ENCODE results near the gene ERF.

ERF gene

DNA sequence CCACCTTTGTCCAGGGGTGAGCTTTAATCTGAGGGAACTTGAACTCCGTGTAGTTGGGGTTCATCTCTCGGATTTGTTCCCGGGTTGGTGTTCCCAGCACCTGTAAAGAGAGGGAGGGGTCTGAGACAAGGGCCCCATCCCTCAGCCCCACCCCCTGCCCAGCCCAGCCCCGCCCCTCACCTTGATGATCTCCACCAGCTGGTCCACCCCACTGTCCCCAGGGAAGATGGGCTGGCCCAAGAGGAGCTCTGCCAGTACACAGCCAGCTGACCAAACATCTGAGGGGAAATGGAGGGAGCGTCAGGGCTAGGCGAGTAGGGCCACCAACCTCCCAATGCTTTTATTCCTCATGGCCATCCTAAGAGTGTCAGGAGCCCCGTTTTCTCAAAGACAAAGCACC, 21.8 kb downstream of the ERF start:
- TF ChIP-seq TOX (CRISPR knock-in tag; IDR thresholded peaks at IDR 0.05; ENCODE audit: borderline replicate concordance), result no peak
- no peak for TF ChIP-seq ARNTL (CRISPR knock-in tag; IDR thresholded peaks at IDR 0.05; ENCODE audit: borderline replicate concordance, low read depth)
- no peak for TF ChIP-seq PPARA (CRISPR knock-in tag; IDR thresholded peaks at IDR 0.05; ENCODE audit: borderline replicate concordance)
- TF ChIP-seq RARB (CRISPR knock-in tag; IDR thresholded peaks at IDR 0.05), result no peak
- TF ChIP-seq ZC3H10 (CRISPR knock-in tag; IDR thresholded peaks at IDR 0.05), result no peak
- TF ChIP-seq OSR1 (CRISPR knock-in tag; IDR thresholded peaks at IDR 0.05), result no peak
- no peak for TF ChIP-seq ESRRG (CRISPR knock-in tag; IDR thresholded peaks at IDR 0.05)
- no peak for TF ChIP-seq CREB5 (CRISPR knock-in tag; IDR thresholded peaks at IDR 0.05; ENCODE audit: low read depth)
- no peak for TF ChIP-seq ZFP30 (CRISPR knock-in tag; IDR thresholded peaks at IDR 0.05)
- TF ChIP-seq SNAI2 (CRISPR knock-in tag; IDR thresholded peaks at IDR 0.05), result no peak
- no peak for ATAC-seq

GRCh38 chr19:42232435-42232834, 22.5 kb downstream of the ERF start:
- no peak for ATAC-seq
- TF ChIP-seq CSDC2 (CRISPR knock-in tag; IDR thresholded peaks at IDR 0.05) (no peak), ISL1 (CRISPR knock-in tag; IDR thresholded peaks at IDR 0.05) (no peak), ZC3H10 (CRISPR knock-in tag; IDR thresholded peaks at IDR 0.05) (no peak), RARB (CRISPR knock-in tag; IDR thresholded peaks at IDR 0.05) (no peak), TOX (CRISPR knock-in tag; IDR thresholded peaks at IDR 0.05; ENCODE audit: borderline replicate concordance) (no peak), GLIS3 (CRISPR knock-in tag; IDR thresholded peaks at IDR 0.05) (no peak), SNAI2 (CRISPR knock-in tag; IDR thresholded peaks at IDR 0.05) (no peak), CREB5 (CRISPR knock-in tag; IDR thresholded peaks at IDR 0.05; ENCODE audit: low read depth) (no peak), ESRRG (CRISPR knock-in tag; IDR thresholded peaks at IDR 0.05) (no peak), ZFP3 (CRISPR knock-in tag; IDR thresholded peaks at IDR 0.05) (no peak), TCF4 (CRISPR knock-in tag; IDR thresholded peaks at IDR 0.05; ENCODE audit: borderline replicate concordance) (no peak), ZNF70 (CRISPR knock-in tag; IDR thresholded peaks at IDR 0.05) (no peak), PPARA (CRISPR knock-in tag; IDR thresholded peaks at IDR 0.05; ENCODE audit: borderline replicate concordance) (no peak), ARNTL (CRISPR knock-in tag; IDR thresholded peaks at IDR 0.05; ENCODE audit: borderline replicate concordance, low read depth) (no peak), ZFP30 (CRISPR knock-in tag; IDR thresholded peaks at IDR 0.05) (no peak)
- TF ChIP-seq, protein P1, sequence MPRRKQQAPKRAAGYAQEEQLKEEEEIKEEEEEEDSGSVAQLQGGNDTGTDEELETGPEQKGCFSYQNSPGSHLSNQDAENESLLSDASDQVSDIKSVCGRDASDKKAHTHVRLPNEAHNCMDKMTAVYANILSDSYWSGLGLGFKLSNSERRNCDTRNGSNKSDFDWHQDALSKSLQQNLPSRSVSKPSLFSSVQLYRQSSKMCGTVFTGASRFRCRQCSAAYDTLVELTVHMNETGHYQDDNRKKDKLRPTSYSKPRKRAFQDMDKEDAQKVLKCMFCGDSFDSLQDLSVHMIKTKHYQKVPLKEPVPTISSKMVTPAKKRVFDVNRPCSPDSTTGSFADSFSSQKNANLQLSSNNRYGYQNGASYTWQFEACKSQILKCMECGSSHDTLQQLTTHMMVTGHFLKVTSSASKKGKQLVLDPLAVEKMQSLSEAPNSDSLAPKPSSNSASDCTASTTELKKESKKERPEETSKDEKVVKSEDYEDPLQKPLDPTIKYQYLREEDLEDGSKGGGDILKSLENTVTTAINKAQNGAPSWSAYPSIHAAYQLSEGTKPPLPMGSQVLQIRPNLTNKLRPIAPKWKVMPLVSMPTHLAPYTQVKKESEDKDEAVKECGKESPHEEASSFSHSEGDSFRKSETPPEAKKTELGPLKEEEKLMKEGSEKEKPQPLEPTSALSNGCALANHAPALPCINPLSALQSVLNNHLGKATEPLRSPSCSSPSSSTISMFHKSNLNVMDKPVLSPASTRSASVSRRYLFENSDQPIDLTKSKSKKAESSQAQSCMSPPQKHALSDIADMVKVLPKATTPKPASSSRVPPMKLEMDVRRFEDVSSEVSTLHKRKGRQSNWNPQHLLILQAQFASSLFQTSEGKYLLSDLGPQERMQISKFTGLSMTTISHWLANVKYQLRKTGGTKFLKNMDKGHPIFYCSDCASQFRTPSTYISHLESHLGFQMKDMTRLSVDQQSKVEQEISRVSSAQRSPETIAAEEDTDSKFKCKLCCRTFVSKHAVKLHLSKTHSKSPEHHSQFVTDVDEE (CRISPR knock-in tag; IDR thresholded peaks at IDR 0.05), result no peak
- TF ChIP-seq, protein P2, sequence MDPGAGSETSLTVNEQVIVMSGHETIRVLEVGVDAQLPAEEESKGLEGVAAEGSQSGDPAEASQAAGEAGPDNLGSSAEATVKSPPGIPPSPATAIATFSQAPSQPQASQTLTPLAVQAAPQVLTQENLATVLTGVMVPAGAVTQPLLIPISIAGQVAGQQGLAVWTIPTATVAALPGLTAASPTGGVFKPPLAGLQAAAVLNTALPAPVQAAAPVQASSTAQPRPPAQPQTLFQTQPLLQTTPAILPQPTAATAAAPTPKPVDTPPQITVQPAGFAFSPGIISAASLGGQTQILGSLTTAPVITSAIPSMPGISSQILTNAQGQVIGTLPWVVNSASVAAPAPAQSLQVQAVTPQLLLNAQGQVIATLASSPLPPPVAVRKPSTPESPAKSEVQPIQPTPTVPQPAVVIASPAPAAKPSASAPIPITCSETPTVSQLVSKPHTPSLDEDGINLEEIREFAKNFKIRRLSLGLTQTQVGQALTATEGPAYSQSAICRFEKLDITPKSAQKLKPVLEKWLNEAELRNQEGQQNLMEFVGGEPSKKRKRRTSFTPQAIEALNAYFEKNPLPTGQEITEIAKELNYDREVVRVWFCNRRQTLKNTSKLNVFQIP (CRISPR knock-in tag; IDR thresholded peaks at IDR 0.05; ENCODE audit: borderline replicate concordance, low read depth), result no peak

DNA sequence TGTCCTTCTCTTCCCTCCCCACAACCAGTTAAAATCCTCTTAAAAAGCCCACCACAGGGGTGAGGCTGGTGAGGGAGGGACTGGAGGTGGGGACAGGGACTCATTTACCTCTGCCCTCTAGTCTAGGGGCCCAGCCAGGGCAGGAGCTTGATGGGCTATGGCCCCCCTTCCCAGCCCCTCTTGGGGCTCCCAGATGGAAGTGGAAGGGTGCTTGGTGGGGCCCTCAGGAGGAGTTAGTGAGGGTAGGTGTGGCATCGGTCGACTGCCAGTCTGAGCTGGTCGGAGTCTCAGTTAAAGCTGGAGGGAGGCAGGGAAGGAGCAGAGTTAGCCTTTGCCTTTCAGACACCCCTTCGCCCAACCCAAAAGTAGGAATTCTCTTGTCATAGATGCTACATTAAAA, 24.4 kb downstream of the ERF start:
- no peak for ATAC-seq
- TF ChIP-seq ZFP3 (CRISPR knock-in tag; IDR thresholded peaks at IDR 0.05), result no peak
- TF ChIP-seq OSR1 (CRISPR knock-in tag; IDR thresholded peaks at IDR 0.05), result no peak
- no peak for TF ChIP-seq ISL1 (CRISPR knock-in tag; IDR thresholded peaks at IDR 0.05)
- no peak for TF ChIP-seq RARB (CRISPR knock-in tag; IDR thresholded peaks at IDR 0.05)
- no peak for TF ChIP-seq CREB5 (CRISPR knock-in tag; IDR thresholded peaks at IDR 0.05; ENCODE audit: low read depth)
- TF ChIP-seq ZNF70 (CRISPR knock-in tag; IDR thresholded peaks at IDR 0.05), result no peak
- no peak for TF ChIP-seq SNAI2 (CRISPR knock-in tag; IDR thresholded peaks at IDR 0.05)
- TF ChIP-seq ZFP30 (CRISPR knock-in tag; IDR thresholded peaks at IDR 0.05), result no peak
- no peak for TF ChIP-seq BACH2 (CRISPR knock-in tag; IDR thresholded peaks at IDR 0.05; ENCODE audit: borderline replicate concordance)
- TF ChIP-seq, protein P2 (CRISPR knock-in tag; IDR thresholded peaks at IDR 0.05; ENCODE audit: borderline replicate concordance, low read depth), result no peak

Data from SK-N-SH treated with all-trans-retinoic acid at 6 μM for 48 hours (cell line).